Activated CD4-positive, alpha-beta T cell treated with anti-CD3 and anti-CD28 coated beads for 36 hours (primary cell): ENCODE data around the gene NEK8. TPM values are rescaled to one million over a fixed set of nuclear protein-coding genes. Genes with fewer than 3 reads are reported as not detected.

ENCODE experiments used
- ATAC-seq: fragments of 200-7000 bp; cut with Tn5 transposase; one replicate; pipeline ENCODE4 v1.10.0; 2021; ENCODE audit warnings: mild to moderate bottlenecking, moderate library complexity
- CTCF ChIA-PET: fragments of 350-600 bp; sonication (Branson Sonifier 250); formaldehyde crosslinking; loops from one replicate; lab custom pipeline; 2021; ENCODE audit warnings: antibody characterized with exemption; lab: Charles Lee
- POLR2A ChIA-PET: fragments of 350-600 bp; sonication (Branson Sonifier 250); formaldehyde crosslinking; loops from one replicate; lab custom pipeline; 2021; ENCODE audit warnings: antibody characterized with exemption, inconsistent platforms; lab: Charles Lee
- DNase-seq: peaks from one replicate; pipeline ENCODE4 v3.0.0-alpha.2; 2020
- H3K27ac Mint-ChIP-seq: one replicate; pipeline ENCODE4 v1.8.0; 2021; ENCODE audit warnings: mixed read lengths
- H3K27me3 Mint-ChIP-seq: one replicate; pipeline ENCODE4 v1.8.0; 2021; ENCODE audit warnings: mixed read lengths
- H3K36me3 Mint-ChIP-seq: one replicate; pipeline ENCODE4 v1.8.0; 2021; ENCODE audit warnings: low read depth, mixed read lengths
- H3K4me1 Mint-ChIP-seq: one replicate; pipeline ENCODE4 v1.8.0; 2021; ENCODE audit warnings: mixed read lengths
- H3K4me3 Mint-ChIP-seq: one replicate; pipeline ENCODE4 v1.8.0; 2021; ENCODE audit warnings: mild to moderate bottlenecking, moderate library complexity, mixed read lengths
- H3K9me3 Mint-ChIP-seq: one replicate; pipeline ENCODE4 v1.8.0; 2021; ENCODE audit warnings: low read depth, mixed read lengths
- intact Hi-C, 2 experiments: fragments of 100-400 bp; cut with DNase I in 1 of 2; cut with micrococcal nuclease in 1 of 2; formaldehyde crosslinking; loops; one replicate each; pipeline versions ENCODE4 v1.14.2 to v1.15.1; 2022 to 2024; cut with DNase I, micrococcal nuclease
- total RNA-seq, 2 experiments: library from RNA; stranded (reverse); gene quantifications; one replicate each; pipeline ENCODE4 v1.2.3, GENCODE V29; 2021

NEK8 gene
- total RNA-seq, 2 experiments from 2014 or later, result 3.8 to 4.0 TPM

- Mint-ChIP-seq H3K27ac (no peak overlapping the region), H3K4me3 (no peak overlapping the region), H3K9me3 (no peaks in the 10 kb centered on the region), H3K36me3 (peaks cover 56% of the 10 kb centered on the region), H3K4me1 (peaks cover 3% of the 10 kb centered on the region), H3K27me3 (no peaks in the 10 kb centered on the region)
- ChIA-PET CTCF (interaction anchor here (0.5 to 1.2 kb wide), 2 partner anchors 19 to 130 kb away, joined by 3 read pairs; partner anchors contain the start of genes PIGS and RPL23A), POLR2A (interaction anchor here (0.6 kb wide), 1 partner anchor 10 kb away, joined by 3 read pairs; no protein-coding TSS in a partner anchor)
- intact Hi-C loops, result no loop called here
- DNase-seq (no peak), ATAC-seq (no peak)
These were observed 27.6 kb upstream of the NEK8 start for GRCh38 chr17:28700830-28701492.

DNA sequence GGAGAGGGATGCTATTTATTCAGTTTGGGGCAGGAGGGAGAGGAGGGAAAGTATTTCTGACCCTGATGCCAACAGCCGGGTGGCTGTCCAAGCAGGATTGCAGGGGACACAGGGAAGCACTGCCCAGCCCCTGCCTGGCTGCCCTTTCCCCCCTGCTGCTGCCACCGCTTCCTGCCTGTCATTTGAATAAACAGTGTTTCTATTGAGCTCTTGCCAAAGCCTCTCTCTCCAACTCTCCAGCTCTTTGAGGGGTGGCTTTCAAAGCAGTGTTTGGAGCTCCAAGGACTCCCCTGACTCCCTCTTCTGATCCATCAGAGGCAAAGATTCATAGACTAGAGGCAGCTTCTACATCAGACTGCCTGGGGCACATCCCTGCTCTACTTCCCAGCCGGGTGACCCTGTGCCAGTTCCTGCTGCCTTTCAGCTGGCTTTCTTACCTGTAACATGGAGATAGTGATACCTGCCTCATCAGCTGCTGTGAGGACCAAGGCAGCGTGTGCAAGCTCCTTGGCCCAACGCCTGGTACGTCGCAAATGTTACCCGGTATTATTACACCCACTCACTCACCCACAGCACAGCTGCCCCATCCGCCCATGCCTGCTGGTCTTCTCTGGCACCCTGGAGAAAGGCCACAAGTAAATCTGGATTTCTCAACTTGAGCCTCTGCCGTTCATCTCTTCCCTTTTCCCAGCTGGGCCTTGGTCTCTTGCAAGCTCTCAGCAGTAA, 26.4 kb upstream of the NEK8 start:
- CTCF ChIA-PET, result interaction anchor here (0.7 to 2.1 kb wide), 7 partner anchors 9 to 58 kb away, joined by 3 to 6 read pairs (median 4); partner anchors contain the start of genes PROCA1 and RPL23A
- Mint-ChIP-seq H3K36me3 (peaks cover 51% of the 10 kb centered on the region), H3K9me3 (no peaks in the 10 kb centered on the region), H3K27me3 (no peaks in the 10 kb centered on the region), H3K4me3 (no peak overlapping the region), H3K4me1 (peaks cover 3% of the 10 kb centered on the region), H3K27ac (no peak overlapping the region)
- DNase-seq (no peak), ATAC-seq (no peak)
- POLR2A ChIA-PET, result no interaction called here
- intact Hi-C loops, result no loop called here

DNA sequence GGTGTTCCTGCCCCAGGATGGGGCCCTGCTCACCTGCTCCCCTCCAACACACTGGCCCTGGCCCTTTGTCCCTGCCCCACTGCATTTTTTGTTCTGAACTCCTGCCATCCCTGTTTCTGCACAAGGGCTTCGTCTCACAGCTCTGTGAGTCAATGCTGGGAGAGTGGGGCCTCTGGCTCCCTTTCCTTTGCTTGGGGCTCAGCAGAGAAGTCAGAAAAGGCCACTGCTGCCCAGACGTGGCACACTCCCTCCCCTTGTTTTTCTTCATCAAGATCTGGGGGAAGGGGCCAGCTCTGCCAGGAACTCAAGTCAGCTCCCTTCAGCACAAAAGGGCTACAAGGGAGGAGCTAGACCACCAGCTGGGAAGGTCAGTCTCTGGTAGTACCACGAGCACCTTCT, 25.8 kb upstream of the NEK8 start:
- ChIA-PET CTCF (interaction anchor here (0.7 to 2.1 kb wide), 5 partner anchors 8 to 56 kb away, joined by 3 to 6 read pairs (median 5); partner anchors contain the start of gene PROCA1), POLR2A (no interaction called here)
- Mint-ChIP-seq H3K27me3 (no peaks in the 10 kb centered on the region), H3K36me3 (peaks cover 45% of the 10 kb centered on the region), H3K9me3 (no peaks in the 10 kb centered on the region), H3K27ac (no peak overlapping the region), H3K4me3 (no peak overlapping the region), H3K4me1 (peaks cover 3% of the 10 kb centered on the region)
- DNase-seq (no peak), ATAC-seq (no peak)
- intact Hi-C loops, result no loop called here

- POLR2A ChIA-PET, result no interaction called here
- intact Hi-C loops, result no loop called here
- Mint-ChIP-seq H3K4me3 (no peak overlapping the region), H3K4me1 (no peaks in the 10 kb centered on the region), H3K36me3 (peaks cover 40% of the 10 kb centered on the region), H3K27ac (no peak overlapping the region), H3K27me3 (no peaks in the 10 kb centered on the region), H3K9me3 (no peaks in the 10 kb centered on the region)
- no peak for ATAC-seq
- CTCF ChIA-PET, result interaction anchor here (0.6 to 2.1 kb wide), 2 partner anchors 13 to 57 kb away, joined by 3 to 6 read pairs; no protein-coding TSS in a partner anchor
- DNase-seq, result no peak
These were observed 24.9 kb upstream of the NEK8 start for GRCh38 chr17:28703552-28704218.

DNA sequence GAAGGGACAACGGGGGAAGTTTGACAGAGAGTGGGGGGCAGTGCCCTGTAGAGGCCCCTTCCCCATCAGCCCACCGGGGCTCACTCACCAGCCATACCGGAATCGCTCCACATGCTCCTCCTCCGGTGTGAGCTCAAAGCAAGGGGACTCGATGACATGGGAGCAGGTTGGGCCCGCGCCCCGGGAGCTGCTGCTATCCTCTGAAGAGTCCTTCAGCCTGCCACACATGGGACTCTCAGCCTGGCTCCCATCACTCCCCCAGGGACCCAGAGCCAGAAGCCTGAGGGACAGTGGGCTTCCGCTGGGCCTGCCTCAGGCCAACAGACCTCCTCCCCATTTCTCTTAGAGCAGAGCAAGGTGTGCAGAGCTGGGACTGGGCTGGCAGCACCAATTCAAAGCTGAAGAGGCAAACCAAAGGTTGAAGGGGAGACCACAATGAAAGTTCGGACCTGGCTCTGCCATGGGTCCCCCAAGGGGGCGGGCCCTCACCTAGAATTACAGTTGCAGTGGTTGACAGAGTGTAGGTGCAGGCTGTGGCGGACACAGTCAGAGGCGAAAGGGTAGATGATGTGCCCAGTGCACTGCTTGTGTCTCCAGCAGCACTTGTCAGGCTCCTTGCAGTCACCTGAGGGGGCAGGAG, 24.2 kb upstream of the NEK8 start:
- H3K4me1 Mint-ChIP-seq, result no peaks in the 10 kb centered on the region
- DNase-seq (no peak), ATAC-seq (no peak)
- POLR2A ChIA-PET, result no interaction called here
- H3K36me3 Mint-ChIP-seq, result peaks cover 36% of the 10 kb centered on the region
- no peaks in the 10 kb centered on the region for H3K27me3 Mint-ChIP-seq
- H3K4me3 Mint-ChIP-seq, result no peak overlapping the region
- intact Hi-C loops, result no loop called here
- CTCF ChIA-PET, result no interaction called here
- no peaks in the 10 kb centered on the region for H3K9me3 Mint-ChIP-seq
- H3K27ac Mint-ChIP-seq, result no peak overlapping the region

DNA sequence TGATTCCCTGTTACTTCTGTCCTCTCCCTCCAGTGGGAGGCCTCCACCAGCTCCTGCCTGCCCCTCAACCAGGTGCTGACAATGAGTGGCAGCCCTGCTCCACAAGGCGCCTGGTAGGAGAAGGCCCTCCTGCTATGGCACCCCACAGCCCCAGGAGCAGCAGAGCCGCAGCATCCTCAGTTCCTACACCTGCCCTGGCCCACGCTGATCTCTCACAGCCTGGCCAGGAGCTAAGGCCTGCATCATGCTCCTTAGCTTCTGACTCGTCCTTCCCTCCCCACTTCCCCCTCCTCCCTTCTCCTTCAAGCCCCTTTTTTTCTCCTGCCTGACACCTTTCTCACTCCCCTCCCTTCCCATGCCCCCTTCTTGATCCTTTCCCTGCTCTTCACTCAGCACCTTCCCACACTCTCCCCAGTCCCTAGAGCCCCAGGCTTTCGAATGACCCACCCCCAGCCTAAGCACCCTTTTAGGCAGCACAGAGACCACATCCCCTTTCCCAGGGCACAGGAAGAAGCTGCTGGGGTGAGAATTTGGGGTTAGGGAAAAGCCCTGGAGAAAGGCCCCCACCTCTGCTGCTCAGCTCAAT, 23.4 kb upstream of the NEK8 start:
- no peak overlapping the region for H3K27ac Mint-ChIP-seq
- ATAC-seq, result no peak
- no peak for DNase-seq
- H3K36me3 Mint-ChIP-seq, result peaks cover 28% of the 10 kb centered on the region
- no peaks in the 10 kb centered on the region for H3K4me1 Mint-ChIP-seq
- intact Hi-C loops, result no loop called here
- ChIA-PET POLR2A (interaction anchor here (0.6 kb wide), 1 partner anchor 159 kb away, joined by 4 read pairs; no protein-coding TSS in a partner anchor), CTCF (interaction anchor here (1.1 kb wide), 1 partner anchor 118 kb away, joined by 3 read pairs; no protein-coding TSS in a partner anchor)
- H3K9me3 Mint-ChIP-seq, result no peaks in the 10 kb centered on the region
- H3K4me3 Mint-ChIP-seq, result no peak overlapping the region
- H3K27me3 Mint-ChIP-seq, result no peaks in the 10 kb centered on the region

DNA sequence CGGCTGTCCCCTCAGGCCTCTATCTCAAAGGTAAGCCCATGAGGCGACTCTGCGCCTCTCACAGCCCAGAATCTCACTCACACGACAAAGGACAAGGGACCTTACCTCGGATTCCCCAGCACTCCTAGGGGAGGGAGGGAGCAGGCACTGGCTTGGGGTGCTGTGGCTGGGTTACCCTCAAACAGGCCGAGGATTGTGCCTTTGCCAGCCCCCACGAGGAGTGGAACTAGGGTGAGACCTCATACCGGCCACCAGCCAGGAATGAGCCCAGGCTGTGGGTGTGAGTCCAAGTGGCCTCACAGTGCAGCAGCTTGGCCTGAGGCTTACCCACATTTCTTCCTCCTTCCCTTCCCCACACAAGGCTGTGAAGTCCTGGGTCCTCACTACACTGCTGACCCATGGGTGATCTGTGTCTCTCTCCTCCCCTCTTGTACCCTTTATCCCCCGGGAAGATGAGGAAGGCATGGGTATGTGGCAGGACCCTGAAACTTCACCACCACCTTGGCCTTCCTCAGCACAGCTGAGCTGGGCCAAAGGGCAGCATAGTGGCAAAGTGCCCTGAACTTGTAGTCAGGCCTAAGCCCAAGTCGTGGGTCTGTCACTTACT, 22.8 kb upstream of the NEK8 start:
- Mint-ChIP-seq H3K27ac (no peak overlapping the region), H3K4me1 (peaks cover 4% of the 10 kb centered on the region), H3K27me3 (no peaks in the 10 kb centered on the region), H3K4me3 (no peak overlapping the region), H3K9me3 (no peaks in the 10 kb centered on the region), H3K36me3 (peaks cover 22% of the 10 kb centered on the region)
- ChIA-PET CTCF (interaction anchor here (1.1 kb wide), 1 partner anchor 117 kb away, joined by 3 read pairs; no protein-coding TSS in a partner anchor), POLR2A (interaction anchor here (0.6 kb wide), 1 partner anchor 160 kb away, joined by 4 read pairs; no protein-coding TSS in a partner anchor)
- ATAC-seq, result no peak
- DNase-seq, result no peak
- intact Hi-C loops, result no loop called here

GRCh38 chr17:28706471-28707338, 21.9 kb upstream of the NEK8 start:
- ChIA-PET CTCF (no interaction called here), POLR2A (no interaction called here)
- H3K9me3 Mint-ChIP-seq, result no peaks in the 10 kb centered on the region
- ATAC-seq (no peak), DNase-seq (no peak)
- peaks cover 8% of the 10 kb centered on the region for H3K4me1 Mint-ChIP-seq
- intact Hi-C loops, result no loop called here
- H3K27ac Mint-ChIP-seq, result no peak overlapping the region
- no peak overlapping the region for H3K4me3 Mint-ChIP-seq
- H3K36me3 Mint-ChIP-seq, result peaks cover 13% of the 10 kb centered on the region
- no peaks in the 10 kb centered on the region for H3K27me3 Mint-ChIP-seq

DNA sequence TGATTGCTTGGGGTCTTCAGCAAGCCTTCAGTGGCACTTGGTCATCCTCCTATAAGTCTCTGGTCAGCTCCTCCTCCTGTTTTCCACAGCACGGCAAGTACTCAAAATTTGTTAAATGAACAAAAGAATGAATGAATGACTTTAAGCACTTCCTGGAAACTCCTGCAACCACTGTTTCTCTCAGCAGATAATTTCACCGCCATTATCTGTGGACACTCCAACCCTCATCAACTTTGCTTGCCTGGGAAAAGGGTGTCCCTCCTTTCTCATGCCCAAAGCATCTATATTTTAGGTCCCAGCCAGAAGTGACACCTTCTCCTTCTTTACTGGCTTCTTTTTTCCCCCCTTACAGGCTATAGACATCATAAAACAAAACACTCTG, 21.3 kb upstream of the NEK8 start:
- CTCF ChIA-PET, result interaction anchor here (1.1 kb wide), 1 partner anchor 60 kb away, joined by 3 read pairs; no protein-coding TSS in a partner anchor

More for the DNA sequence above, 21.3 kb upstream of the NEK8 start:
- H3K27me3 Mint-ChIP-seq, result peaks cover under 1% of the 10 kb centered on the region
- POLR2A ChIA-PET, result interaction anchor here (1.1 kb wide), 1 partner anchor 13 kb away, joined by 3 read pairs; the partner anchor contains the start of gene RPL23A
- H3K9me3 Mint-ChIP-seq, result no peaks in the 10 kb centered on the region
- DNase-seq (no peak), ATAC-seq (no peak)
- no peak overlapping the region for H3K4me3 Mint-ChIP-seq
- peaks cover 14% of the 10 kb centered on the region for H3K4me1 Mint-ChIP-seq
- intact Hi-C loops, result no loop called here
- H3K27ac Mint-ChIP-seq, result no peak overlapping the region
- peaks cover 12% of the 10 kb centered on the region for H3K36me3 Mint-ChIP-seq
